ENCODE measurements around the gene PCK2.

The PCK2 gene

GRCh38 chr14:24075485-24076301 is 18.4 kb upstream of the PCK2 start:
- no peak for DNase-seq (ENCODE audit: low read depth in 2 of 2)

- no peak for DNase-seq (ENCODE audit: low read depth in 2 of 2)
Observed at GRCh38 chr14:24076302-24076601, 17.9 kb upstream of the PCK2 start.

- DNase-seq (ENCODE audit: low read depth in 2 of 2): no peak
Observed at GRCh38 chr14:24077086-24077485, 17.0 kb upstream of the PCK2 start.

GRCh38 chr14:24078146-24078545 is 16.0 kb upstream of the PCK2 start:
- no peak for DNase-seq (ENCODE audit: low read depth in 2 of 2)

- DNase-seq (ENCODE audit: low read depth in 2 of 2): no peak
Observed at GRCh38 chr14:24079491-24080141, 14.5 kb upstream of the PCK2 start.

- no peak for DNase-seq (ENCODE audit: low read depth in 2 of 2)
Observed at GRCh38 chr14:24080142-24080530, 14.0 kb upstream of the PCK2 start.

- DNase-seq (ENCODE audit: low read depth in 2 of 2): no peak
Observed at GRCh38 chr14:24080888-24081738, 13.0 kb upstream of the PCK2 start.

- no peak for DNase-seq (ENCODE audit: low read depth in 2 of 2)
Observed at GRCh38 chr14:24081739-24082211, 12.3 kb upstream of the PCK2 start.

- DNase-seq (ENCODE audit: low read depth in 2 of 2): no peak
Observed at GRCh38 chr14:24082411-24083080, 11.6 kb upstream of the PCK2 start.

GRCh38 chr14:24083462-24083861 is 10.6 kb upstream of the PCK2 start:
- no peak for DNase-seq (ENCODE audit: low read depth in 2 of 2)

- DNase-seq (ENCODE audit: low read depth in 2 of 2): no peak
Observed at GRCh38 chr14:24084440-24084839, 9.7 kb upstream of the PCK2 start.

GRCh38 chr14:24085215-24085614 is 8.9 kb upstream of the PCK2 start:
- no peak for DNase-seq (ENCODE audit: low read depth in 2 of 2)

- no peak for DNase-seq (ENCODE audit: low read depth in 2 of 2)
Observed at GRCh38 chr14:24086193-24086955, 7.7 kb upstream of the PCK2 start.

- no peak for DNase-seq (ENCODE audit: low read depth in 2 of 2)
Observed at GRCh38 chr14:24087004-24087403, 7.1 kb upstream of the PCK2 start.

- no peak for DNase-seq (ENCODE audit: low read depth in 2 of 2)
Observed at GRCh38 chr14:24088095-24088494, 6.0 kb upstream of the PCK2 start.

GRCh38 chr14:24089890-24090289 is 4.2 kb upstream of the PCK2 start:
- DNase-seq (ENCODE audit: low read depth in 2 of 2): no peak

GRCh38 chr14:24092110-24092504 is 2.0 kb upstream of the PCK2 start:
- DNase-seq (ENCODE audit: low read depth in 2 of 2): no peak

GRCh38 chr14:24092505-24093206 is 1.5 kb upstream of the PCK2 start:
- no peak for DNase-seq (ENCODE audit: low read depth in 2 of 2)

GRCh38 chr14:24093207-24093900 is 757 bp upstream of the PCK2 start:
- DNase-seq (ENCODE audit: low read depth in 2 of 2): no peak

GRCh38 chr14:24094841-24095270 is 745 bp downstream of the PCK2 start:
- DNase-seq (ENCODE audit: low read depth in 2 of 2): no peak

Data from fibroblast of skin of left quadriceps (primary cell).